Measurements from ENCODE around the gene RBM19.

The RBM19 gene

GRCh38 chr12:113863455-113863845 lies 102.7 kb downstream of the RBM19 start:
- DNase-seq (ENCODE audit: low read depth in 1 of 2, low spot score in 1 of 2), result no peak
- H3K27me3 ChIP-seq (ENCODE audit: insufficient read depth, poor library complexity, severe bottlenecking), result no peaks in the 10 kb centered on the region
- H3K4me3 ChIP-seq (replicated peaks; ENCODE audit: insufficient read depth, low read length), result no peak overlapping the region; the same call in 1 of the 2 replicates
- peak overlapping the region; percentile 89 for H3K27ac ChIP-seq (replicated peaks)
- no peak for TF ChIP-seq POLR2AphosphoS5 (IDR thresholded peaks at IDR 0.05; ENCODE audit: low read depth)
- TF ChIP-seq CTCF (IDR thresholded peaks at IDR 0.05; ENCODE audit: insufficient read depth, low read length), result no peak
- TF ChIP-seq SPI1 (IDR thresholded peaks at IDR 0.05; ENCODE audit: borderline replicate concordance, low read depth), result no peak
- TF ChIP-seq GABPA (IDR thresholded peaks at IDR 0.05; ENCODE audit: low read depth), result no peak
- no peak for TF ChIP-seq REST (IDR thresholded peaks at IDR 0.05; ENCODE audit: insufficient replicate concordance, low read depth)

GRCh38 chr12:113862590-113863454 lies 103.3 kb downstream of the RBM19 start:
- H3K4me3 ChIP-seq (replicated peaks; ENCODE audit: insufficient read depth, low read length), result no peak overlapping the region; the same call in 1 of the 2 replicates
- H3K27ac ChIP-seq (replicated peaks), result peak overlapping the region; percentile 89
- peak; percentile 87 for DNase-seq (ENCODE audit: low read depth in 1 of 2, low spot score in 1 of 2)
- no peaks in the 10 kb centered on the region for H3K27me3 ChIP-seq (ENCODE audit: insufficient read depth, poor library complexity, severe bottlenecking)
- TF ChIP-seq POLR2AphosphoS5 (IDR thresholded peaks at IDR 0.05; ENCODE audit: low read depth) (no peak), GABPA (IDR thresholded peaks at IDR 0.05; ENCODE audit: low read depth) (peak; percentile 74)

GRCh38 chr12:113861708-113862312 lies 104.3 kb downstream of the RBM19 start:
- no peaks in the 10 kb centered on the region for H3K27me3 ChIP-seq (ENCODE audit: insufficient read depth, poor library complexity, severe bottlenecking)
- DNase-seq (ENCODE audit: low read depth in 1 of 2, low spot score in 1 of 2), result peak in 1 of 2 experiments; percentile 16
- H3K27ac ChIP-seq (replicated peaks), result peak overlapping the region; percentile 89
- TF ChIP-seq REST (IDR thresholded peaks at IDR 0.05; ENCODE audit: insufficient replicate concordance, low read depth) (no peak), SPI1 (IDR thresholded peaks at IDR 0.05; ENCODE audit: borderline replicate concordance, low read depth) (0 out of 2 replicates have a peak, but pooled peaks have one; percentile 13), POLR2AphosphoS5 (IDR thresholded peaks at IDR 0.05; ENCODE audit: low read depth) (no peak), GABPA (IDR thresholded peaks at IDR 0.05; ENCODE audit: low read depth) (no peak), CTCF (IDR thresholded peaks at IDR 0.05; ENCODE audit: insufficient read depth, low read length) (no peak)
- no peak overlapping the region; the same call in 1 of the 2 replicates for H3K4me3 ChIP-seq (replicated peaks; ENCODE audit: insufficient read depth, low read length)

- no peaks in the 10 kb centered on the region for H3K27me3 ChIP-seq (ENCODE audit: insufficient read depth, poor library complexity, severe bottlenecking)
- TF ChIP-seq SPI1 (IDR thresholded peaks at IDR 0.05; ENCODE audit: borderline replicate concordance, low read depth), result no peak
- TF ChIP-seq GABPA (IDR thresholded peaks at IDR 0.05; ENCODE audit: low read depth), result no peak
- peak; percentile 17 for TF ChIP-seq REST (IDR thresholded peaks at IDR 0.05; ENCODE audit: insufficient replicate concordance, low read depth)
- peak; percentile 66 for TF ChIP-seq POLR2AphosphoS5 (IDR thresholded peaks at IDR 0.05; ENCODE audit: low read depth)
- no peak for TF ChIP-seq CTCF (IDR thresholded peaks at IDR 0.05; ENCODE audit: insufficient read depth, low read length)
- DNase-seq (ENCODE audit: low read depth in 1 of 2, low spot score in 1 of 2), result peak; percentile 92 to 96
- peak overlapping the region; percentile 3; the same call in 1 of the 2 replicates for H3K4me3 ChIP-seq (replicated peaks; ENCODE audit: insufficient read depth, low read length)
- peak overlapping the region; percentile 89 for H3K27ac ChIP-seq (replicated peaks)
These were observed 105.2 kb downstream of the RBM19 start for GRCh38 chr12:113860950-113861349.

Measured in HL-60 (cell line).